ENCODE results near the gene RNLS.

DNA sequence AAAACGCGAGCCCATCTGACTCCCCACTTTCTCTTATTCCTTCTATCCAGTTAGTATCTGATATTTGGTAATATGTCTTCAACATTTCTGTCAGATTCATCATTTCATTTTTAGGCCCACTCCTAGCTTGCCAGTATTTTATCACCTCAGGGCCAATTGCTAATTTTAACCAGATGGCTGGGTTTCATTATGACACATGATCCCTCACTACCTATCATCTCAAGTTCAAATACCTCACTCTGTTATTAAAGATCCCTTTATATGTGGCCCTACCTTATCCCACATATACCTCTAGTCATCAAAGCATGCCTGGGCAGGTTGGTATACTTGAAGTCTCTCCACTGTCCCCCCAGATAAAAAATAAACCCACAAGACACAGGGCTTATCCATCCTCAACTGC is 104.9 kb downstream of the RNLS start:
- TF ChIP-seq, protein P1, sequence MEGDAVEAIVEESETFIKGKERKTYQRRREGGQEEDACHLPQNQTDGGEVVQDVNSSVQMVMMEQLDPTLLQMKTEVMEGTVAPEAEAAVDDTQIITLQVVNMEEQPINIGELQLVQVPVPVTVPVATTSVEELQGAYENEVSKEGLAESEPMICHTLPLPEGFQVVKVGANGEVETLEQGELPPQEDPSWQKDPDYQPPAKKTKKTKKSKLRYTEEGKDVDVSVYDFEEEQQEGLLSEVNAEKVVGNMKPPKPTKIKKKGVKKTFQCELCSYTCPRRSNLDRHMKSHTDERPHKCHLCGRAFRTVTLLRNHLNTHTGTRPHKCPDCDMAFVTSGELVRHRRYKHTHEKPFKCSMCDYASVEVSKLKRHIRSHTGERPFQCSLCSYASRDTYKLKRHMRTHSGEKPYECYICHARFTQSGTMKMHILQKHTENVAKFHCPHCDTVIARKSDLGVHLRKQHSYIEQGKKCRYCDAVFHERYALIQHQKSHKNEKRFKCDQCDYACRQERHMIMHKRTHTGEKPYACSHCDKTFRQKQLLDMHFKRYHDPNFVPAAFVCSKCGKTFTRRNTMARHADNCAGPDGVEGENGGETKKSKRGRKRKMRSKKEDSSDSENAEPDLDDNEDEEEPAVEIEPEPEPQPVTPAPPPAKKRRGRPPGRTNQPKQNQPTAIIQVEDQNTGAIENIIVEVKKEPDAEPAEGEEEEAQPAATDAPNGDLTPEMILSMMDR (IDR thresholded peaks at IDR 0.05): no peak
- no peak for TF ChIP-seq EP300 (IDR thresholded peaks at IDR 0.05)
- TF ChIP-seq POLR2A (IDR thresholded peaks at IDR 0.05): no peak

Measured in tibial nerve (tissue), 4 donors.